OCI-LY3 (cell line): ENCODE data around the gene SLC37A1.

ENCODE experiments used
- EZH2phosphoT487 ChIP-seq: fragments of 200-600 bp; shearing (Covaris generic); IDR thresholded peaks from 2 replicates; pipeline ENCODE4 v1.6.1; 2018; ENCODE audit warnings: antibody characterized with exemption, mixed run types, low read depth
- TF ChIP-seq, protein P1 (sequence below): fragments of 200-600, 300-600 bp; sonication (generic); IDR thresholded peaks from 2 replicates; pipeline ENCODE4 v1.5.1; 2014; ENCODE audit warnings: antibody characterized with exemption, low read length, low read depth

DNA sequence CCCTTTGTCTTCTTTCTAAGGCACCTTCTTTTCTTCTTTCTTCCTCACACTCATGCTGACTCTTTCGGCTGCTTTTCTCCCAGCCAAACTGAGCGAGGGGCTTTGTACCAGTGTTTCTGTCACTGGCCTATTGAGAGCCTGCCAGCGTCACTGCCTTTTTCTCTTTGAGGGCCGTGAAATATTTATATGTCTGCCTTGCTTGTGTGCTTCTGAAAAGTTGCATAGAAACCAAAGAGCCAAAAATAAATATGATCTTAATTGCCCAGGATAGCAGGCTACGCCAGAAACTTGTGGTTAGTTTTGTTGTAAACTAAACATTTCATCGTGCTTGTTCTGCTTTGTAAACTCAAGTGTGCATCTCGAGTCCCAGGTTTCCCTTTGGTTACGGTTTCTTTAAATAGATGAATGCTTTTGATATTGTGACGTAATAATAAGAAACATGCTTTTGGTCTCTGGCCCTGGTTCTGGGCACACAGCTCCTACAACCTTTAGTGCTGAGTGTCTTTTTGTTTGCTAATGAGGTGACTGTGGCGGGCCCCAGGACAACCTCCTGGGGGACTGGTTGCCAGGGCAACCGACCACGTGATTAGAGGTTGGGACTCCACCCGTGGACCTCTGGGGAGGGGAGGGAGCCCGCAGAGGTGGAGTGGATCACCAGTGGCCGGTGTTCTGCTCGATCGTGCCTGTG, 10.8 kb downstream of the SLC37A1 start:
- TF ChIP-seq, protein P1, sequence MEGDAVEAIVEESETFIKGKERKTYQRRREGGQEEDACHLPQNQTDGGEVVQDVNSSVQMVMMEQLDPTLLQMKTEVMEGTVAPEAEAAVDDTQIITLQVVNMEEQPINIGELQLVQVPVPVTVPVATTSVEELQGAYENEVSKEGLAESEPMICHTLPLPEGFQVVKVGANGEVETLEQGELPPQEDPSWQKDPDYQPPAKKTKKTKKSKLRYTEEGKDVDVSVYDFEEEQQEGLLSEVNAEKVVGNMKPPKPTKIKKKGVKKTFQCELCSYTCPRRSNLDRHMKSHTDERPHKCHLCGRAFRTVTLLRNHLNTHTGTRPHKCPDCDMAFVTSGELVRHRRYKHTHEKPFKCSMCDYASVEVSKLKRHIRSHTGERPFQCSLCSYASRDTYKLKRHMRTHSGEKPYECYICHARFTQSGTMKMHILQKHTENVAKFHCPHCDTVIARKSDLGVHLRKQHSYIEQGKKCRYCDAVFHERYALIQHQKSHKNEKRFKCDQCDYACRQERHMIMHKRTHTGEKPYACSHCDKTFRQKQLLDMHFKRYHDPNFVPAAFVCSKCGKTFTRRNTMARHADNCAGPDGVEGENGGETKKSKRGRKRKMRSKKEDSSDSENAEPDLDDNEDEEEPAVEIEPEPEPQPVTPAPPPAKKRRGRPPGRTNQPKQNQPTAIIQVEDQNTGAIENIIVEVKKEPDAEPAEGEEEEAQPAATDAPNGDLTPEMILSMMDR: no peak
- TF ChIP-seq EZH2phosphoT487: no peak
